Stromal cell of bone marrow (primary cell): ENCODE measurements around the gene GALNT9.
"Not testable (repeated sequence)": the region's sequence is repeated elsewhere in the genome, so short reads cannot be mapped to it uniquely, and the experiment has no call there.

Experiments
- DNase-seq: peaks from one replicate; pipeline ENCODE4 v3.0.0-alpha.2; 2012; ENCODE audit warnings: low read depth

Gene GALNT9

DNA sequence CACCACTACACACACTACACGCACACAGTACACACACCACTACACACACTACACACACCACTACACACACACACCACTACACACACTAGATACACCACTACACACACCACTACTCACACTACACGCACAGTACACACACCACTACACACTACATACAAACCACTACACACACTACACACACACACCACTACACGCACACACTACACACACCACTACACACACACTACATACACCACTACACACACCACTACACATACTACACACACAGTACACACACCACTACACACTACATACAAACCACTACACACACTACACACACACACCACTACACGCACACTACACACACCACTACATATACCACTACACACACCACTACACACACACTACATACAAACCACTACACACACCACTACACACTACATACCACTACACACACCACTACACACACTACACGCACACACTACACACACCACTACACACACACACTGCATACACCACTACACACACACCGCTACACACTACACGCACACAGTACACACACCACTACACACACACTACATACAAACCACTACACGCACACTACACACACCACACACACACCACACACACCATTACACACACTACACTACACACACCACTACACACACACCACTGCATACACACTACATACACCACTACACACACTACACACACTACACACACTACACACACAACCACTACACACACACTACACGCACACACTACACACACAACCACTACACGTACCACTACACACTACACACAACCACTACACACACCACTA, 173.4 kb downstream of the GALNT9 start:
- DNase-seq = no peak

DNA sequence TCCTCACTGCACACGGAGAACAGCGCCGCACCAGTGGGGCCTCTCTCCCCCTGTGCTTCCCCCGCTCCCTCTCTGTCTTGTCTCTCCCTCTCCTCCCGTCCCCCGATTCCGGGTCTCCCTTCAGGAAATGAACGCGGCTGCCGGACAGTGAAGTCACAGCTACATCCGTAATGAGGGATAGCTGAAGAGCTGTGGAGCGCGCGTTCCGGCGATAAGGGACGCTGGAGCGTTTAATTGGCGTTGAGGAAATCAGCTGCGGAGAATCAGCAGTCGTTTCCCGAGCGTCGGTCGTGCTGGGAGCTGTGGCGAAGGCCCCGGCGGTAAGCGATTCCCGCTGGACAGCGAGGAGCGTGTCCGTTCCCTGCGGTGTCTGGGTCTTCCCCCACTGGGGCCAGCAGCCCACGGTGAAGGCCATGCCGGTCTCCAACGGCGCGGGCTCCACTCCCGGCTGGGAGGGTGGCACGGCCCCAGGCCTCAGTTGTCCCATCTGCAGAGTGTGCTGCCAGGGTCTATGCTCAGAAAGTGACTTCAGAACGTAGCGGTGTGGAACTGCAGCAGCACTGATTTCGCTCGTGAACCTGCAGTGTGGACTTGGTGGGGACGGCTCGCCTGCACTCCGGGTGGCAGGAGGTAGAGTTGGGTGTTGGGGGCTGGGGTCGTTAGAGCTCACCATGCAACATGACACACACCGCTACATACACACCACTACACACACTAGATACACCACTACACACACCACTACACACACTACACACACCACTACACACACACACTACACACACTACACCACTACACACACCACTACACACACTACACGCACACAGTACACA, 174.2 kb downstream of the GALNT9 start:
- no peak for DNase-seq

DNA sequence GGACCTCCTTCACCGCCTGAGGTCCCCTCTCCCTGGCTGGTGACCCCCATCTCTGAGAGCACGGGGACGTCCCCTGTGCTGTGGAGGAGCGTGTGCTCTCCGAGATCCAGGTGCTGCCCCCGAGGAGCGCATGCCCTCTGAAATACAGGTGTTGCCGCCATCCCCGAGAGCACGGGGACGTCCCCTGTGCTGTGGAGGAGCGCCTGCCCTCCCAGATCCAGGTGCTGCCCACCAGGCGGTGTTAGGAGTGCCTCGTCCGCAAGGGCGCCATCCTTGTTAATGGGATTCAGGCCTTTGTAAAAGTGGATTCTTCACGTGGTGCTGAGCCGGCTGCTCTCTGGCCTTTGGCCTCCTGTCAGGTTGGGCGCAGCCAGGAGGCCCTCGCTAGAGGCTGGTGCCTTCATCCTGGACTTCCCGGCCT, 175.0 kb downstream of the GALNT9 start:
- no peak for DNase-seq

DNA sequence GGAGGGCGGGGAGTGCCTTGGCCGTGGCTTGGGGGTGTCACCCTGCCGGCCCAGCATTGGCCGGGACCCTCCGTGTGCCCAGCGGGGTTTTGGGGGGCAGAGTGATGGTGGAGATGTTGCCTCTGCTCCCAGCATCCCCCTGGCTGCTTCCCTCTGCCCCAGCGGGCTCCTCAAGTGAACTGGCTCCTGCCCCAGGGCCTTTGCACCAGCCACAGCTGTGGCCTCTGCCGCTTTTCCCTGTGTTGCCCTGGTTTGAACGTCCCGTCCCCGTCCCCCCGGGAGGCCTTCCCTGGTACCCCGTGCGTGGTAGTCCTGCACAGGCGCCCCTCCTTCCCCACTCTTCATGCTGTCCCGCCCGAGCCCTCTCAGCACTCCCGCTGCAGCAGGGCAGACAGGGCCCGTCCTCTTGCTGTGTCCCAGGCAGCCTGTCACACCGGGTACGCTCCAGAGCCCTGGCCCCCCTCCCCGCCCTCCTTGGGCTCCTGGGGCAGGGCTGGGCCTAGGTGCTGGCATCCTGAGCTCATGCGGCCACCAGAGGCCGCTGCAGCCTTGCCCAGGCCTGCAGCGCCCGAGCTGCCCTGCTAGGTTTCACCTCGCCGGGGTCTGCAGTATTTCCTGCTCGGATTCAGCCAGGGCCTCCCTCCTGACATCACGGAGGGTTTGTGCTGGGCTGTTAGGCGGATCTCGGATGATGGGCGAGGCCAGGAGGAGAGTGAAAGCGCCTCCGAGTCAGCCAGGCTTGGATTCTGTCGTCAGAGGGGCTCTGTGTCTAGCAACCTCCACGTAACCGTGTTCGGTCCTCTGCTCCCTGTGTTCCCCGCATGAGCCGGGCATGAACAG, 175.7 kb downstream of the GALNT9 start:
- peak; percentile 35 for DNase-seq

DNA sequence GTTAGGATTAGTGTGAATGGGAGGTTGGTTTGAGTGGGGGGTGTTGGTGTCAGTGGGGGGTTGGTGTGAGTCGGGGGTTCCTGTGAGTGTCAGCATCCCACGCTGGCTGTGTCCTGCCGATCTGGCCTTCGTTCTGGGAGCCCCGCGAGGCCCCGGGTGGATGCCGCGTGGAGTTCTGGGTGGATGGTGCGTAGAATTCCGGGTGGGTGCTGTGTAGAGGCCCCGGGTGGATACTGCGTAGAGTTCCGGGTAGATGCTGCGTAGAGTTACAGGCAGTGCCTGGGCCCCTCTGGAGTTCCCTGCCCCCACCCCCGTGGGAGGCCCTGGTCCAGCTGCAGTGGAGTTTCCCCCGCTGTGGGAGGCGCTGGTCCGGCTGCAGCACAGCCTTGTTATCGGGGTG, 176.4 kb downstream of the GALNT9 start:
- DNase-seq = no peak

DNA sequence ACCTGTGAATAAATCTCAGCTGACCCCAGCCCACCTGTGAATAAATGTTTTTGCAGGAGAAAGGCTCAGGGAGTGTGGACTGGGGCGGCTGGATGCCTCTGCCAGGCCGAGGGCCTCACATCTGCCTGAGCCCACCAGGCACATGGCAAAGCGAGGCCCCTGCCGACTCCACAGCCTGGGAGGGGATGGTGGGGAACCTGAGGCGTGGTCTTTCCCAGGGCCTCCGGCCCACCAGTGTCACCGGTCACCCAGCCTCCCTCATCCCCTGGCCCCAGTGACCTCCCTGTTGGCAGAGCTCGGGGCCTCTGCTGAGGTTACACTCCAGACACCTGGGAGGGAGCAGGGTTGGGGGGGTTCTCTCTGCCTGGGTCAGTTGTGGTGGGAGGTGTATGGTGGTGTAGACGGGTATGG, 177.0 kb downstream of the GALNT9 start:
- DNase-seq = no peak

DNA sequence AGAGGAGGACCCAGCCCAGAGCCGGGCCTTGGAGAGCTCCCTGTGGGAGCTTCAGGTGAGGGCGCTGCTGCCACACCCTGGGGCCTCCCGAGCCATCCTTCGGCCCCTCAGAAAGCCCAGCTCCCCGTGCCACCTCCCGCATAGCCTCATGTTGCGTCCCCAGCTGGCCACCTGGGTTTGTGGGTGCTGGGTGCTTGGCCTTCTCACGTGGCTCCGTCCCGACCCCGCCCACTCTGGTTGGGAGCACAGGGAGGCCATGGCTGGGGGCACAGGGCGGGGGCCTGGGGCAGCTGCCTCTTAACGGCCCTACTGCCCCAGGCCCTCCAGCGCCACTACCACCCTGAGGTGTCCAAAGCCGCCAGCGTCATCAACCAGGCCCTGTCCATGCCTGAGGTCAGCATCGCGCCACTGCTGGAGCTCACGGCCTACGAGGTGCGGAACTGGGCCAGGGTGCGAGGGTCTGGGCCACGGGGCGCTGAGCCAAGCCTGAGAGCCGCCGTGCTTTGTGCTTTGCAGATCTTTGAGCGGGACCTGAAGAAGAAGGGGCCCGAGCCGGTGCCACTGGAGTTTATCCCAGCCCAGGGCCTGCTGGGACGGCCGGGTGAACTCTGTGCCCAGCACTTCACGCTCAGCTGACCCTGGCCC, 177.5 kb downstream of the GALNT9 start:
- no peak for DNase-seq

DNA sequence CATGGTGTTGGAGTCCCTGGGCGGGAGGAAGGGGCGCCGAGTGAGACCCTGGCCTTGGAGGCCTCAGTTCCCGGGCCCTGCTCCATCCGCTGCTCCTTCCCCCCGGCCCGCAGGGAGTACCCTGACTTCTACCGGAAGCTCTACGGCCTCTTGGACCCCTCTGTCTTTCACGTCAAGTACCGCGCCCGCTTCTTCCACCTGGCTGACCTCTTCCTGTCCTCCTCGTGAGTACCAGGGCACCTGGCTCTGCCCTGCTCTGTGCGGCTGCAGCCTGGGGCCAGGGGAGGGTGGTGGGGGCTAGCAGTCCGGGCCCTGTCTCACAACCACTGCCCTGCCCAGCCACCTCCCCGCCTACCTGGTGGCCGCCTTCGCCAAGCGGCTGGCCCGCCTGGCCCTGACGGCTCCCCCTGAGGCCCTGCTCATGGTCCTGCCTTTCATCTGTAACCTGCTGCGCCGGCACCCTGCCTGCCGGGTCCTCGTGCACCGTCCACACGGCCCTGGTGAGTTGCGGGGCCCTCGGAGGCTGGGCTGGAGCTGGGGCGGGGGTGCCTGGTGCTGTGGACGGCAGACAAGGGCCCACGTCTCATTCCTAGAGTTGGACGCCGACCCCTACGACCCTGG, 178.1 kb downstream of the GALNT9 start:
- no peak for DNase-seq

DNA sequence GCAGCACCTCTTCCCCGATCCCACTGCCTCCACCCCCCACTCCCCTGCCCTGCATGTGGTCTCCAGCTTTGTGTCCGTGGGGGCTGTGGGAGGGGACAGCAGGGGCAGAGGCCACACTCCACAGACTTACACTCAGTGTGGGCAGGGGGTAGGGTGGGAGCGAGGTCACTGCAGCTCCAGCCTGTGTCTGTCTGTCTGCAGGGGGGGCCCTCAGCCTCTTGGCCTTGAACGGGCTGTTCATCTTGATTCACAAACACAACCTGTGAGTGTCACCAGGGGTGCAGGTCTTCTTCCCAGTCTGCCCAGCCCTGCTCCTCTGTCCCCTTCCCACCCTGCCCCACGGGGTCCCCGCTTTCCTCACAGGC, 178.6 kb downstream of the GALNT9 start:
- no peak for DNase-seq

DNA sequence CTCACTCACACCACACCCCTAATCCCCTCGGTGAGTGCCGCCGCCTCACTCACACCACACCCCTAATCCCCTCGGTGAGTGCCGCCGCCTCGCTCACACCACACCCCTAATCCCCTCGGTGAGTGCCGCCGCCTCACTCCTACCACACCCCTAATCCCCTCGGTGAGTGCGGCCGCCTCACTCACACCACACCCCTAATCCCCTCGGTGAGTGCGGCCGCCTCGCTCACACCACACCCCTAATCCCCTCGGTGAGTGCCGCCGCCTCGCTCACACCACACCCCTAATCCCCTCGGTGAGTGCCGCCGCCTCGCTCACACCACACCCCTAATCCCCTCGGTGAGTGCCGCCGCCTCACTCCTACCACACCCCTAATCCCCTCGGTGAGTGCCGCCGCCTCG, 179.9 kb downstream of the GALNT9 start:
- DNase-seq = not testable (repeated sequence)

DNA sequence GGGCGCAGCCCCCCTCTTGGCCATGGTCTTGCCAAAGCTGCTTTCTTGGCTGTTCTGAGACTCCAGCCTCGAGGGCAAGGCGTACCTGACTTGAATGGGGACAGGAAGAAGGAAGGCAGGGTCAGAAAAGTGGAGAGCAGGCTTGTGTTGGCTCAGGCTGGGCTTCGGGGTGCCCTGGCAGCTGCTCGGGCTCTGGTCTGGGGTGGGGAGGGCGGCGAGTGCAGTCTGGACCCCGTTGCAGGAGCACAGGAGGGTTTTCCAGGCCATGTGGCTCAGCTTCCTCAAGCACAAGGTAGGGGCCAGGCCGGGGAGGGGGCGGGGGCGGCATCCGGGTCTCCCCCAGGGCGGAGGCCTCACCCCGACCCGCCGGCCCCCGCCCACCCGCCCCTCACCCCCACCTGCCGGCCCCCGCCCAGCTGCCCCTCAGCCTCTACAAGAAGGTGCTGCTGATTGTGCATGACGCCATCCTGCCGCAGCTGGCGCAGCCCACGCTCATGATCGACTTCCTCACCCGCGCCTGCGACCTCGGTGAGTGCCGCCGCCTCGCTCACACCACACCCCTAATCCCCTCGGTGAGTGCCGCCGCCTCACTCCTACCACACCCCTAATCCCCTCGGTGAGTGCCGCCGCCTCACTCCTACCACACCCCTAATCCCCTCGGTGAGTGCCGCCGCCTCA, 180.9 kb downstream of the GALNT9 start:
- DNase-seq = no peak

DNA sequence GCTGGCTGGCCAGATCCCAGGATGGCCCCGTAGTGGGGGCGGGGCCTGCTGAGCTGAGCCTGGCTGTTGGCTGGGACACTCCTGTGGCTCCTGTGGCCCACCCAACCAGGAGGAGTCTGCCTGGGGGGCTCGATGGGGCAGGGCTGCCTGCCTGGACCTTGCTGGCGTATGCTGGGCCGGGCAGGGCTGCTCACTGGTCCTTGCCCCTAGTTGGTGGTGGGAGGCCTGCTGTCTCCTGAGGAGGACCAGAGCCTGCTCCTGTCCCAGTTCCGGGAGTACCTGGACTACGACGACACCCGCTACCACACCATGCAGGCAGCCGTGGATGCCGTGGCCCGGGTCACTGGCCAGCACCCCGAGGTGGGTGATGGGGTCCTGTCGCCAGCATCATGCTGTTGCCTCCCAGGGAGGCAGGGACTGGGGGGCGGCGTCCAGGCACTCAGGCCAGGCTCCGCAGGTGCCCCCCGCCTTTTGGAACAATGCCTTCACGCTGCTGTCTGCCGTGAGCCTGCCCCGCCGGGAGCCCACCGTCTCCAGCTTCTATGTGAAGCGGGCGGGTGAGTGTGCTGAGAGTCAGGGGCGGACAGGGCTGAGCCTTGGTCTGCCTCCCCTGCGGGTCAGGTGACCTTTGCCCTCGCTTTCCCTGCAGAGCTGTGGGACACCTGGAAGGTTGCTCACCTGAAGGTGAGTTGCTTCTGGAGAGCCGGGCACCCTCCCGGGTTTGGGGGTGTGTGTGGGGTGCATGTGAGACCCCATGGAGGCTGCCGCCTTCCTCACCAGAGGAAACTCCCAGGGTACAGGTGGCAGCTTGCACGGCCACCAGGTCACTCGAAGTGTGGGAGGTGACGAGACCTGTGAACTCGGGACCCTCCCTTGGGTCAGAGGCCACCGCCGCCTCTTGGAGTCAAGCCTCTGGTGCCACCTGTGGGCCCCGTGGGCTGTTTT, 181.7 kb downstream of the GALNT9 start:
- DNase-seq = no peak

DNA sequence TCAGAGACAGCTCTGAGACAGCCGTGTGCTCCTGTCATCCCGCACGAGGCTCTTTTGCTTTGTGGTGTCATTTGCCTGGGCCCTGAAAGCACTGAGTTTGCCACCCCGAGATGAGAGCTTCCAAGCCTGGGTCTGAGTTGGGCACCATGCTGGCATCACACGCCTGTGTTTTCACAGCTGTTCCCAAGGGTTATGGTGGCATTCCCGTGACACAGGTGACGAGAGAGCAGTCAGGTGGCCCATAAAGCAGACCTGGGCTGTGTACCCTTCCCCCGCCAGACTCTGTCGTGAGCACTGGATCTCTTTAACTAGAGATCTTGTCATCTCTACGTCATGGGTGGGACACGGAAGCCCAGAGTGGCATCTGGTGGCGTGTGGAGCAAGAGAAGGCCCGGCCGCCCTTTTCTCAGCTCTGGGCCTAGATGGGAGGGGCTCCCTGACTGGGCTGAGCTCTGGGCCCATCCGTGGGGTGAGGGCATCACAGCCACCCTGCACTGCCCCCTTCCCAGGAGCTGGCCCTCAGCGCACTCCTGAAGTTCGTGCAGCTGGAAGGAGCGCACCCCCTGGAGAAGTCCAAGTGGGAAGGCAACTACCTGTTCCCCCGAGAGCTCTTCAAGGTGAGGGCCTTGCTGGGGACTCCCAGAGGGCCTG, 182.5 kb downstream of the GALNT9 start:
- DNase-seq = no peak
